MM.1S (cell line): ENCODE measurements around the gene QPCTL.

Experiments used
- DNase-seq: peaks from one replicate; pipeline ENCODE4 v3.0.0-alpha.2; 2015
- H2AFZ ChIP-seq: fragments of 300-600 bp; sonication (generic); 2 replicates; pipeline ENCODE4 v1.6.0; 2016; ENCODE audit warnings: antibody characterized with exemption, low read length
- H3F3A ChIP-seq: fragments of 300-600 bp; sonication (generic); 2 replicates; pipeline ENCODE4 v1.6.1; 2016; ENCODE audit warnings: mild to moderate bottlenecking, antibody characterized with exemption, low read length, moderate library complexity, mixed read lengths; ENCODE audit not compliant: insufficient read depth
- H3K27ac ChIP-seq: fragments of 300-600 bp; sonication (generic); 2 replicates; pipeline ENCODE4 v1.5.1; 2016; ENCODE audit warnings: mild to moderate bottlenecking, low read length
- H3K27me3 ChIP-seq: fragments of 300-600 bp; sonication (generic); replicated peaks from 2 replicates; pipeline ENCODE4 v1.6.0; 2016; ENCODE audit warnings: low read length; ENCODE audit not compliant: insufficient read depth
- H3K36me3 ChIP-seq: fragments of 300-600 bp; sonication (generic); replicated peaks from 2 replicates; pipeline ENCODE4 v1.6.1; 2016; ENCODE audit warnings: mild to moderate bottlenecking, low read length, mixed read lengths; ENCODE audit not compliant: insufficient read depth
- H3K4me1 ChIP-seq: fragments of 300-600 bp; sonication (generic); 2 replicates; pipeline ENCODE4 v1.6.1; 2016; ENCODE audit warnings: low read length, mixed read lengths
- H3K4me2 ChIP-seq: fragments of 300-600 bp; sonication (generic); 2 replicates; pipeline ENCODE4 v1.6.0; 2016; ENCODE audit warnings: low read depth, low read length
- H3K4me3 ChIP-seq: fragments of 300-600 bp; sonication (generic); 2 replicates; pipeline ENCODE4 v1.5.1; 2016; ENCODE audit warnings: low read length, mixed read lengths
- H3K79me2 ChIP-seq: fragments of 300-600 bp; sonication (generic); 2 replicates; pipeline ENCODE4 v1.6.1; 2016; ENCODE audit warnings: mixed run types, low read length, mixed read lengths
- H3K9ac ChIP-seq: fragments of 300-600 bp; sonication (generic); 2 replicates; pipeline ENCODE4 v1.6.1; 2016; ENCODE audit warnings: low read length, mixed read lengths
- H3K9me2 ChIP-seq: fragments of 300-600 bp; sonication (generic); replicated peaks from 2 replicates; pipeline ENCODE4 v1.6.1; 2016; ENCODE audit warnings: mild to moderate bottlenecking, low read length, mixed read lengths; ENCODE audit not compliant: insufficient read depth
- H3K9me3 ChIP-seq: fragments of 300-600 bp; sonication (generic); replicated peaks from 2 replicates; pipeline ENCODE4 v1.6.1; 2016; ENCODE audit warnings: mild to moderate bottlenecking, low read length, mixed read lengths; ENCODE audit not compliant: insufficient read depth
- H4K20me1 ChIP-seq: fragments of 300-600 bp; sonication (generic); 2 replicates; pipeline ENCODE4 v1.6.1; 2016; ENCODE audit warnings: mild to moderate bottlenecking, low read length, moderate library complexity, mixed read lengths; ENCODE audit not compliant: insufficient read depth
- EZH2 ChIP-seq: fragments of 300-600 bp; sonication (generic); optimal IDR thresholded peaks from 2 replicates; pipeline ENCODE3; 2017; ENCODE audit warnings: low read depth, mild to moderate bottlenecking, antibody characterized with exemption, low read length, mixed read lengths
- EZH2phosphoT487 ChIP-seq: fragments of 300-600 bp; sonication (generic); IDR thresholded peaks from 2 replicates; pipeline ENCODE4 v1.6.1; 2018; ENCODE audit warnings: antibody characterized with exemption, low read length
- TF ChIP-seq, protein P1 (sequence below): fragments of 300-600 bp; sonication (generic); IDR thresholded peaks from 2 replicates; pipeline ENCODE4 v1.5.1; 2016; ENCODE audit warnings: antibody characterized with exemption, low read length, mixed read lengths

Gene QPCTL

DNA sequence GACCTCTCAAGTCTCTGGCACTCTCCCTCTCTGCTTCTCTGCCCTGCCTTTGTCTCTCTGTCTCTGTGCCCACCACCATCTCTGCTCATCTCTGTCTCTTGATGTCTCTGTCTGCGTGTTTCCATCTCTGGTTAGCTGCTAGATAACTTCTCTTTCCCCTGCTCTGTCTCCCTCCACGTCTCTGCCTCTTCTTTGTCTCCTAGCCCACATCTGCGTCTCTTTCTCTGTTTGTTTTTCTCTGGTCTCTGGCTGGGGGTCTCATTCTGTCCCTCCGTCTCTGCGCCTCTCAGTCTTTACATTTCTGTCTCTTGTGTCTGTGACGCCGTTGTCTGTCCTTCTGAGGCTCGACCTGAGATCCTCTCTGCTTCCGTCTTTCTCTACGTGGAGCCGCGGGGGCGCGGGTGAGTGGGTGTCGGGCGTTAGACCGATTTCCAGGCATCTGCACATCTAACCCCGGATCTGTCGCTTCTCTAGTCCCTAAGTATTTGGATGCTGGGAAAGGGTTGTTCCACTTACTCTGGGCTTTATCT lies 24.1 kb upstream of the QPCTL start:
- peak overlapping the region; percentile 84 for H3K4me2 ChIP-seq
- H3K9me2 ChIP-seq = no peaks in the 10 kb centered on the region
- peaks cover 4% of the 10 kb centered on the region; the same call in 1 of the 2 replicates for H3F3A ChIP-seq
- no peaks in the 10 kb centered on the region for H3K79me2 ChIP-seq
- DNase-seq = no peak
- H3K9me3 ChIP-seq = no peaks in the 10 kb centered on the region
- H2AFZ ChIP-seq = peak overlapping the region; percentile 63
- no peak for TF ChIP-seq EZH2phosphoT487
- TF ChIP-seq, protein P1, sequence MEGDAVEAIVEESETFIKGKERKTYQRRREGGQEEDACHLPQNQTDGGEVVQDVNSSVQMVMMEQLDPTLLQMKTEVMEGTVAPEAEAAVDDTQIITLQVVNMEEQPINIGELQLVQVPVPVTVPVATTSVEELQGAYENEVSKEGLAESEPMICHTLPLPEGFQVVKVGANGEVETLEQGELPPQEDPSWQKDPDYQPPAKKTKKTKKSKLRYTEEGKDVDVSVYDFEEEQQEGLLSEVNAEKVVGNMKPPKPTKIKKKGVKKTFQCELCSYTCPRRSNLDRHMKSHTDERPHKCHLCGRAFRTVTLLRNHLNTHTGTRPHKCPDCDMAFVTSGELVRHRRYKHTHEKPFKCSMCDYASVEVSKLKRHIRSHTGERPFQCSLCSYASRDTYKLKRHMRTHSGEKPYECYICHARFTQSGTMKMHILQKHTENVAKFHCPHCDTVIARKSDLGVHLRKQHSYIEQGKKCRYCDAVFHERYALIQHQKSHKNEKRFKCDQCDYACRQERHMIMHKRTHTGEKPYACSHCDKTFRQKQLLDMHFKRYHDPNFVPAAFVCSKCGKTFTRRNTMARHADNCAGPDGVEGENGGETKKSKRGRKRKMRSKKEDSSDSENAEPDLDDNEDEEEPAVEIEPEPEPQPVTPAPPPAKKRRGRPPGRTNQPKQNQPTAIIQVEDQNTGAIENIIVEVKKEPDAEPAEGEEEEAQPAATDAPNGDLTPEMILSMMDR = no peak
- no peak for TF ChIP-seq EZH2
- H3K9ac ChIP-seq = no peak overlapping the region
- peaks cover 35% of the 10 kb centered on the region for H3K27me3 ChIP-seq
- no peaks in the 10 kb centered on the region for H4K20me1 ChIP-seq
- H3K4me1 ChIP-seq = peaks cover 5% of the 10 kb centered on the region; the same call in 1 of the 2 replicates
- peak overlapping the region; percentile 51 for H3K4me3 ChIP-seq
- no peak overlapping the region for H3K27ac ChIP-seq
- no peaks in the 10 kb centered on the region for H3K36me3 ChIP-seq

DNA sequence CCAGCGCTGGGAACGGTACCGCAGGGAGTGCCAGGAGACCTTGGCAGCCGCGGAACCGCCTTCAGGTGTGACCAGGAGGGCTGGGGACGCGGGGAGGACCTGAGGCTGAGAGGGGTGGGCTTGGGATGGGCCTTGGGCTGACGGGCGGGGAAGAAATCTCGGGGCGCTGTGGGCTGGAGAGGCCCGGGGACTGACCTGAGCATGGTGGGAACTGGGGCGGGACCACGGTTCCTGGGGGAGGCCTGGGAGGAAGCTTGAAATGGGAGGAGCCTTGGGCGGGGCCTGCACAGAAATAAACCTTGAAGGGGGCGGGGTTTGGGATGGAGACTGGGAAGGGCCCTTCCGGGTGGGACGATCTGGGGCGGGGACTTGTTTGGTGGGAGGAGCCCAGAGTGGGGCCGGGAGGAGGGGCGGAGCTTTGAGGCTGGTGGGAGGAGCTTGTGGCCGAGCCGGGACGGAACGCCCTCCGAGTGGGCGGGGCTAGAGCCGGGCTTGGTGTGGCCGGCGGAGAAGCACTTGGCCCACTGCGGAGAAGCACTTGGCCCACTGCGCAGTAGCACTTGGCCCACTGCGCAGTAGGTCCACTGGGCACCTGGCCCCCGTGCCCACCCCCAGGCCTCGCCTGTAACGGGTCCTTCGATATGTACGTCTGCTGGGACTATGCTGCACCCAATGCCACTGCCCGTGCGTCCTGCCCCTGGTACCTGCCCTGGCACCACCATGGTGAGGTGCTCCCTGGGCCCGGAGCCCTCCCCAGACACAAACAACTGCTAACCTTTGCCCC lies 21.6 kb upstream of the QPCTL start:
- no peak overlapping the region for H3K27ac ChIP-seq
- H3F3A ChIP-seq = peaks cover 4% of the 10 kb centered on the region; the same call in 1 of the 2 replicates
- DNase-seq = no peak
- H3K27me3 ChIP-seq = peaks cover 41% of the 10 kb centered on the region
- H3K4me1 ChIP-seq = peaks cover 5% of the 10 kb centered on the region; the same call in 1 of the 2 replicates
- TF ChIP-seq EZH2 = no peak
- TF ChIP-seq EZH2phosphoT487 = no peak
- H3K9me2 ChIP-seq = no peaks in the 10 kb centered on the region
- no peak overlapping the region for H3K4me2 ChIP-seq
- no peak overlapping the region for H3K9ac ChIP-seq
- no peaks in the 10 kb centered on the region for H3K79me2 ChIP-seq
- no peak overlapping the region for H3K4me3 ChIP-seq
- H3K36me3 ChIP-seq = no peaks in the 10 kb centered on the region
- no peaks in the 10 kb centered on the region for H3K9me3 ChIP-seq
- H4K20me1 ChIP-seq = no peaks in the 10 kb centered on the region
- no peak overlapping the region for H2AFZ ChIP-seq

DNA sequence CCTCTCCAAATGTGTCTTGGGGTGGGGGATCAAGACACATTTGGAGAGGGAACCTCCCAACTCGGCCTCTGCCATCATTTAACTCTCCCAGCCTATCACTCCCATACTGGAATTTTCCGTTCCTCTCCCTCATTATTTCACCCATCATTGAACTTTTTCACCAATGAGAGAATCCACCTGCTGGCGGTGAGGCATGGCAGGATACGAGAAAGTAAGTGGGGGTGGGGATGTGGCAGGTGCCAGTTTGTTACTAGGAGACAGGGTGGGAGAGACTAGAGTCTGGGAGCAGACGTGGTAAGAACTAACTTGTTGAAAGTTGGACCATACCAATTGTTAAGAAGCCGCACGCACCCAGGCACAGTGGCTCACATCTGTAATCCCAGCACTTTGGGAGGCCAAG lies 17.5 kb upstream of the QPCTL start:
- no peaks in the 10 kb centered on the region for H3K9me2 ChIP-seq
- DNase-seq = no peak
- no peaks in the 10 kb centered on the region for H3K36me3 ChIP-seq
- no peak overlapping the region for H3K9ac ChIP-seq
- H3K27ac ChIP-seq = no peak overlapping the region
- peaks cover 7% of the 10 kb centered on the region for H3K4me1 ChIP-seq
- H3K79me2 ChIP-seq = no peaks in the 10 kb centered on the region
- H3K27me3 ChIP-seq = peaks cover 24% of the 10 kb centered on the region
- H3F3A ChIP-seq = no peaks in the 10 kb centered on the region
- no peak overlapping the region for H2AFZ ChIP-seq
- no peaks in the 10 kb centered on the region for H4K20me1 ChIP-seq
- H3K9me3 ChIP-seq = no peaks in the 10 kb centered on the region
- H3K4me2 ChIP-seq = no peak overlapping the region
- TF ChIP-seq EZH2 (no peak), EZH2phosphoT487 (no peak)
- TF ChIP-seq, protein P1 = no peak
- H3K4me3 ChIP-seq = no peak overlapping the region
